Astrocyte (in vitro differentiated cells and primary cell): ENCODE results near the gene OR52E6. TPM values are rescaled to one million over a fixed set of nuclear protein-coding genes. Genes with fewer than 3 reads are reported as not detected.

ENCODE experiments used
- DNase-seq: peaks from one replicate; pipeline ENCODE4 v3.0.0-alpha.2; 2010; ENCODE audit warnings: low read depth
- FAIRE-seq: peaks from 2 replicates; lab custom pipeline; 2011; peaks lifted over from hg19 to GRCh38; lab: Jason Lieb, UNC
- H2AFZ ChIP-seq: 2 replicates; pipeline ENCODE4 v1.6.0; 2012; ENCODE audit warnings: low read depth, low read length, inconsistent platforms
- H3K27ac ChIP-seq: 2 replicates; pipeline ENCODE4 v1.5.1; 2011; ENCODE audit warnings: low read depth, low read length, inconsistent platforms
- H3K27me3 ChIP-seq: 2 replicates; pipeline ENCODE4 v1.6.0; 2011; ENCODE audit warnings: low read length, inconsistent platforms; ENCODE audit not compliant: insufficient read depth
- H3K36me3 ChIP-seq: 2 replicates; pipeline ENCODE4 v1.5.1; 2011; ENCODE audit warnings: low read length, inconsistent platforms; ENCODE audit not compliant: insufficient read depth
- H3K4me1 ChIP-seq: 2 replicates; pipeline ENCODE4 v1.5.1; 2011; ENCODE audit warnings: low read length, inconsistent platforms; ENCODE audit not compliant: insufficient read depth
- H3K4me2 ChIP-seq: 2 replicates; pipeline ENCODE4 v1.6.0; 2012; ENCODE audit warnings: low read length, inconsistent platforms
- H3K4me3 ChIP-seq: 2 replicates; pipeline ENCODE4 v1.5.1; 2011; ENCODE audit warnings: low read depth, mild to moderate bottlenecking, low read length, inconsistent platforms; ENCODE audit not compliant: insufficient read depth
- H3K79me2 ChIP-seq: 2 replicates; pipeline ENCODE4 v1.6.0; 2012; ENCODE audit warnings: mild to moderate bottlenecking, low read length, inconsistent platforms; ENCODE audit not compliant: insufficient read depth
- H3K9ac ChIP-seq: 2 replicates; pipeline ENCODE4 v1.6.0; 2012; ENCODE audit warnings: mild to moderate bottlenecking, low read length, inconsistent platforms
- H3K9me3 ChIP-seq: 2 replicates; pipeline ENCODE4 v1.5.1; 2012; ENCODE audit warnings: low read depth, mild to moderate bottlenecking, low read length, inconsistent platforms; ENCODE audit not compliant: insufficient read depth
- H4K20me1 ChIP-seq: 2 replicates; pipeline ENCODE4 v1.6.0; 2012; ENCODE audit warnings: low read length, inconsistent platforms; ENCODE audit not compliant: insufficient read depth
- H3K27ac Mint-ChIP-seq: one replicate; pipeline ENCODE4 v1.8.0; 2021; ENCODE audit warnings: mild to moderate bottlenecking, mixed read lengths; ENCODE audit not compliant: unreplicated experiment
- H3K27me3 Mint-ChIP-seq: one replicate; pipeline ENCODE4 v1.8.0; 2021; ENCODE audit warnings: low read depth, mixed read lengths; ENCODE audit not compliant: unreplicated experiment
- H3K36me3 Mint-ChIP-seq: one replicate; pipeline ENCODE4 v1.8.0; 2021; ENCODE audit warnings: low read depth, mixed read lengths; ENCODE audit not compliant: unreplicated experiment
- H3K4me1 Mint-ChIP-seq: one replicate; pipeline ENCODE4 v1.8.0; 2021; ENCODE audit warnings: low read depth, mixed read lengths; ENCODE audit not compliant: unreplicated experiment
- H3K4me3 Mint-ChIP-seq: one replicate; pipeline ENCODE4 v1.8.0; 2021; ENCODE audit warnings: mild to moderate bottlenecking, moderate library complexity, mixed read lengths; ENCODE audit not compliant: unreplicated experiment
- H3K9me3 Mint-ChIP-seq: one replicate; pipeline ENCODE4 v1.8.0; 2021; ENCODE audit warnings: mild to moderate bottlenecking, mixed read lengths; ENCODE audit not compliant: unreplicated experiment
- CTCF ChIP-seq: IDR thresholded peaks from 2 replicates; pipeline ENCODE4 v1.5.1; 2011; ENCODE audit warnings: low read depth, mild to moderate bottlenecking, inconsistent platforms, low read length, moderate library complexity; ENCODE audit not compliant: insufficient read depth
- EZH2 ChIP-seq: IDR thresholded peaks from 2 replicates; pipeline ENCODE4 v1.6.1; 2012; ENCODE audit warnings: mild to moderate bottlenecking, low read length, inconsistent platforms; ENCODE audit not compliant: insufficient read depth
- total RNA-seq: library from RNA; stranded (reverse); gene quantifications from 2 replicates; pipeline ENCODE4 v1.2.1, GENCODE V29; 2021

OR52E6 gene
- total RNA-seq, 1 donor from 2014 or later: not detected

DNA sequence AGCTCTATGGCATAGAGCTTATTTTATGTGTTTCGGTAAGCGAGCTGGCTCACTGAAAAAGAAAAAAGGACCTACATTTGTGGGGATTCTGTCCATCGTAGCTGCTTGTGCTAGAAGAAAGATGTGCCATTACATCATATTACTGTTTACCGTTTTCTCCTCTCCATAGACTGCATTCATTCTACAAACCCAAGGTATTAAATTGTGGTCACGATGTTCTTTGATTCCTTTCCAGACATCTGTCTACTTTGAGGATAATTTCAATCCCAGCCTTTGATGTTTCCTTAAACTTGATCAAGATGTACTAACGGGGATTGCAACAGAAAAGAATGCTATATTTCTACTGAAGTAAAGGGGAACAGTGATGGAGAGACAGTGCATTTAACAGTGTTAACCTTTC is 45.2 kb downstream of the OR52E6 start:
- no peaks in the 10 kb centered on the region for H3K4me1 ChIP-seq
- no peak overlapping the region for H3K4me3 ChIP-seq
- H3K36me3 Mint-ChIP-seq: no peaks in the 10 kb centered on the region
- no peak overlapping the region for H3K27ac Mint-ChIP-seq
- no peak overlapping the region for H3K4me3 Mint-ChIP-seq
- no peaks in the 10 kb centered on the region for H4K20me1 ChIP-seq
- no peaks in the 10 kb centered on the region for H3K9me3 ChIP-seq
- no peaks in the 10 kb centered on the region for H3K4me1 Mint-ChIP-seq
- H3K79me2 ChIP-seq: no peaks in the 10 kb centered on the region
- H3K27me3 Mint-ChIP-seq: no peaks in the 10 kb centered on the region
- no peak overlapping the region for H3K27ac ChIP-seq
- no peak overlapping the region for H3K4me2 ChIP-seq
- no peaks in the 10 kb centered on the region for H3K9me3 Mint-ChIP-seq
- H3K27me3 ChIP-seq: no peaks in the 10 kb centered on the region
- DNase-seq (no peak), FAIRE-seq (no peak)
- no peak overlapping the region for H2AFZ ChIP-seq
- no peak for TF ChIP-seq EZH2
- no peak for TF ChIP-seq CTCF
- H3K9ac ChIP-seq: no peak overlapping the region
- no peaks in the 10 kb centered on the region for H3K36me3 ChIP-seq

DNA sequence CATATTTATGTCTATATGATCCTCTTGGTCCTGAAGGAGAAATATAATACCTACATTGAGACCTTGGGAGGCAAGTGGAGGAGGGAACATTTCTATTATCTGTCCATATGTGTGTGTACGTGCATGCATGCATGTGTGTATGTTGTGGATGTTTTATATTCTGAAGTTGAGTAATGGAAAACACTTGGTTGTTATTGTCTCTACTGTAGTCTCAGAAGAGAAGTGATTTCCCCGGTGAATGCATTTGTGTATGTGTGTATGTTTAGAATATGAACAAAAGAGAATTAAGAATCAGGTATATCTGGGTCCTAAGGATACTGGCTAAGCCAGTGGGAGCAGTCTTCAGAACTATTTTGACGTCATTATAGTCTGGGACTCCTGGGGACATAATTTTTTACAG is 50.5 kb downstream of the OR52E6 start, which contains the start of gene OR52N1:
TSS of gene OR52N1 (minus strand) at position 101 of the 400 bp plus-strand sequence. CDS start 2,449 bp downstream, outside the sequence.
- Mint-ChIP-seq H3K4me1 (no peaks in the 10 kb centered on the region), H3K9me3 (no peaks in the 10 kb centered on the region), H3K4me3 (no peak within 1 kb of the TSS), H3K27me3 (no peaks in the 10 kb centered on the region), H3K27ac (no peak within 1 kb of the TSS), H3K36me3 (no peaks in the 10 kb centered on the region)
- Histone ChIP-seq H3K79me2 (no peaks in the 10 kb centered on the region), H3K4me2 (no peak within 1 kb of the TSS), H3K4me3 (no peak within 1 kb of the TSS), H3K4me1 (no peaks in the 10 kb centered on the region), H4K20me1 (no peaks in the 10 kb centered on the region), H2AFZ (no peak within 1 kb of the TSS), H3K9ac (no peak within 1 kb of the TSS), H3K27me3 (no peaks in the 10 kb centered on the region), H3K27ac (no peak within 1 kb of the TSS), H3K9me3 (no peaks in the 10 kb centered on the region), H3K36me3 (no peaks in the 10 kb centered on the region)
- no peak for FAIRE-seq
- TF ChIP-seq CTCF (no peak), EZH2 (no peak)
- DNase-seq: no peak

Other genes starting within 250 kb of the OR52E6 start
- gene TRIM6, start 245.3 kb downstream of the OR52E6 start, total RNA-seq: 17.6 and 23.9 TPM in 2 replicates
- gene TRIM34, start 216.9 kb downstream of the OR52E6 start, total RNA-seq: 1.2 and 4.6 TPM in 2 replicates
- 45.3 and 55.6 TPM in 2 replicates for gene TRIM5, start 156.8 kb downstream of the OR52E6 start, total RNA-seq
- gene TRIM22, start 152.1 kb downstream of the OR52E6 start, total RNA-seq: 167 and 205 TPM in 2 replicates
- not detected in 2 replicates for gene OR56B1, start 105.4 kb downstream of the OR52E6 start, total RNA-seq
- not detected in 2 replicates for gene OR52N4, start 87.7 kb downstream of the OR52E6 start, total RNA-seq
- gene OR52N5, start 58.5 kb downstream of the OR52E6 start, total RNA-seq: not detected in 2 replicates
- gene OR52N1, start 50.6 kb downstream of the OR52E6 start, total RNA-seq: not detected in 2 replicates
- not detected in 2 replicates for gene OR52N2, start 33.0 kb downstream of the OR52E6 start, total RNA-seq
- gene OR52E8, start 15.8 kb upstream of the OR52E6 start, total RNA-seq: not detected in 2 replicates
- not detected in 2 replicates for gene OR52E4, start 38.7 kb upstream of the OR52E6 start, total RNA-seq
- not detected in 2 replicates for gene OR52E5, start 51.3 kb upstream of the OR52E6 start, total RNA-seq
- gene OR56A3, start 100.4 kb upstream of the OR52E6 start, total RNA-seq: not detected in 2 replicates
- gene OR56A5, start 126.6 kb upstream of the OR52E6 start, total RNA-seq: not detected in 2 replicates
- not detected in 2 replicates for gene OR52L1, start 145.1 kb upstream of the OR52E6 start, total RNA-seq
- not detected in 2 replicates for gene OR56A4, start 165.0 kb upstream of the OR52E6 start, total RNA-seq
- not detected in 2 replicates for gene OR56A1, start 188.9 kb upstream of the OR52E6 start, total RNA-seq